Testis (tissue), 2 donors: ENCODE measurements around the gene CORO1C.

Experiments used
- CTCF ChIP-seq, 3 experiments: fragments of 450-650 bp in 2 of 3; fragments of 200-600 bp in 1 of 3; sonication (generic) in 1 of 3; IDR thresholded peaks; one replicate each; pipeline ENCODE4 v1.5.1; 2016 to 2019; ENCODE audit warnings: antibody characterized with exemption in 3 of 3, mild to moderate bottlenecking in 2 of 3, moderate library complexity in 1 of 3
- POLR2A ChIP-seq: fragments of 450-650 bp; IDR thresholded peaks from one replicate; pipeline ENCODE4 v1.6.1; 2017; ENCODE audit warnings: antibody characterized with exemption, mild to moderate bottlenecking, moderate library complexity

- no peak for TF ChIP-seq POLR2A
- TF ChIP-seq CTCF (IDR thresholded peaks at IDR 0.05): no peak
These were observed 130.7 kb downstream of the CORO1C start for GRCh38 chr12:108600702-108601007.
